Measurements from ENCODE around the gene DNAJB7.
"Not testable (repeated sequence)": the region's sequence is repeated elsewhere in the genome, so short reads cannot be mapped to it uniquely, and the experiment has no call there.

Gene DNAJB7

GRCh38 chr22:40838486-40838885 is 23.4 kb downstream of the DNAJB7 start:
- DNase-seq, result no peak

GRCh38 chr22:40834619-40835018 is 27.3 kb downstream of the DNAJB7 start:
- DNase-seq, result no peak

GRCh38 chr22:40829131-40829530 is 32.8 kb downstream of the DNAJB7 start:
- no peak for DNase-seq

GRCh38 chr22:40826984-40827741 is 34.8 kb downstream of the DNAJB7 start:
- DNase-seq, result peak; percentile 56

GRCh38 chr22:40826292-40826691 is 35.6 kb downstream of the DNAJB7 start:
- DNase-seq, result not testable (repeated sequence)

- no peak for DNase-seq
These were observed 38.5 kb downstream of the DNAJB7 start for GRCh38 chr22:40823426-40823825.

GRCh38 chr22:40819599-40820140 is 42.2 kb downstream of the DNAJB7 start:
- DNase-seq, result no peak

- DNase-seq, result peak; percentile 97
These were observed 42.9 kb downstream of the DNAJB7 start, which contains the start of gene SLC25A17 for GRCh38 chr22:40818747-40819598. Gene SLC25A17 (minus strand): TSS chr22:40819346. CDS start chr22:40819248, 98 bp downstream.

GRCh38 chr22:40818192-40818746 is 43.6 kb downstream of the DNAJB7 start:
- DNase-seq, result no peak

GRCh38 chr22:40817737-40818136 is 44.2 kb downstream of the DNAJB7 start:
- DNase-seq, result no peak

GRCh38 chr22:40813912-40814315 is 48.0 kb downstream of the DNAJB7 start:
- DNase-seq, result no peak
